Astrocyte (in vitro differentiated cells and primary cell): ENCODE results near the gene LAMB1.

Experiments used
- EZH2 ChIP-seq: IDR thresholded peaks from 2 replicates; pipeline ENCODE4 v1.6.1; 2012; ENCODE audit warnings: mild to moderate bottlenecking, low read length, inconsistent platforms; ENCODE audit not compliant: insufficient read depth
- TF ChIP-seq, protein P1 (sequence below): IDR thresholded peaks from 2 replicates; pipeline ENCODE4 v1.5.1; 2011; ENCODE audit warnings: low read depth, mild to moderate bottlenecking, inconsistent platforms, low read length, moderate library complexity; ENCODE audit not compliant: insufficient read depth

DNA sequence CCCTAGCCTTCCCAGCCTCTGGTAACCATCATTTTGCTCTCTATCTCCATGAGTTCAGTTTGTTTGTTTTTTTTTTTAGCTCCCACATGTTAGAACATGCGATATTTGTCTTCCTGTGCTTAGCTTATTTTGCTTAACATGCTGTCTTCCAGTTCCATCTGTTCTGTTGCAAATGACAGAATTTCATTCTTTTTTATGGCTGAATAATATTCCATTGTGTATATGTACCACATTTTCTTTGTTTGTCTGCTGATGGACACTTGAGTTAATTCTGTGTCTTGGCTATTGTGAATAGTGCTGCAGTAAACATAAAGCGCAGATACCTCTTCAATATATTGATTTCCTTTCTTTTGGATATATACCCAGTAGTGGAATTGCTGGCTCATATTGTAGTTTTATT lies 91.0 kb downstream of the LAMB1 start:
- TF ChIP-seq, protein P1, sequence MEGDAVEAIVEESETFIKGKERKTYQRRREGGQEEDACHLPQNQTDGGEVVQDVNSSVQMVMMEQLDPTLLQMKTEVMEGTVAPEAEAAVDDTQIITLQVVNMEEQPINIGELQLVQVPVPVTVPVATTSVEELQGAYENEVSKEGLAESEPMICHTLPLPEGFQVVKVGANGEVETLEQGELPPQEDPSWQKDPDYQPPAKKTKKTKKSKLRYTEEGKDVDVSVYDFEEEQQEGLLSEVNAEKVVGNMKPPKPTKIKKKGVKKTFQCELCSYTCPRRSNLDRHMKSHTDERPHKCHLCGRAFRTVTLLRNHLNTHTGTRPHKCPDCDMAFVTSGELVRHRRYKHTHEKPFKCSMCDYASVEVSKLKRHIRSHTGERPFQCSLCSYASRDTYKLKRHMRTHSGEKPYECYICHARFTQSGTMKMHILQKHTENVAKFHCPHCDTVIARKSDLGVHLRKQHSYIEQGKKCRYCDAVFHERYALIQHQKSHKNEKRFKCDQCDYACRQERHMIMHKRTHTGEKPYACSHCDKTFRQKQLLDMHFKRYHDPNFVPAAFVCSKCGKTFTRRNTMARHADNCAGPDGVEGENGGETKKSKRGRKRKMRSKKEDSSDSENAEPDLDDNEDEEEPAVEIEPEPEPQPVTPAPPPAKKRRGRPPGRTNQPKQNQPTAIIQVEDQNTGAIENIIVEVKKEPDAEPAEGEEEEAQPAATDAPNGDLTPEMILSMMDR: no peak
- TF ChIP-seq EZH2: no peak
